ENCODE results near the gene ATF7IP.

DNA sequence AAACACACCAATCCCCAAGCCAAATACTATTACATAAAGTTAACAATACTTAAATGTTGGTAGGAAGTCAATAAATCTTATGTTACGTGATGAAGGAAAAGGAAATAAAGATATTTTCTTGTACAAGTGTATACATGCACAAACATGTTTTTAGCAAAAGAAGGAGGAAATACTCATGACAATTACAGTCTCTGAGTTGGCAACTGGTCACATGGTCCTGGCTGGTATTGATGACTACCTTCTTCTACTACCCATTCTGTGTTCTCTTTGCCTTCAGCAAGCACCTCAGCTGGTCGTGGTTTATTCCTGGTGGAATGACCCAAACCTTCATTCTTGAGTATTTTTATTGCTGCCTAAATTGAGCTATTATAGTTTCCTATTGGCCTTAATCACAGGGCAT lies 117.4 kb downstream of the ATF7IP start:
- TF ChIP-seq, protein P1, sequence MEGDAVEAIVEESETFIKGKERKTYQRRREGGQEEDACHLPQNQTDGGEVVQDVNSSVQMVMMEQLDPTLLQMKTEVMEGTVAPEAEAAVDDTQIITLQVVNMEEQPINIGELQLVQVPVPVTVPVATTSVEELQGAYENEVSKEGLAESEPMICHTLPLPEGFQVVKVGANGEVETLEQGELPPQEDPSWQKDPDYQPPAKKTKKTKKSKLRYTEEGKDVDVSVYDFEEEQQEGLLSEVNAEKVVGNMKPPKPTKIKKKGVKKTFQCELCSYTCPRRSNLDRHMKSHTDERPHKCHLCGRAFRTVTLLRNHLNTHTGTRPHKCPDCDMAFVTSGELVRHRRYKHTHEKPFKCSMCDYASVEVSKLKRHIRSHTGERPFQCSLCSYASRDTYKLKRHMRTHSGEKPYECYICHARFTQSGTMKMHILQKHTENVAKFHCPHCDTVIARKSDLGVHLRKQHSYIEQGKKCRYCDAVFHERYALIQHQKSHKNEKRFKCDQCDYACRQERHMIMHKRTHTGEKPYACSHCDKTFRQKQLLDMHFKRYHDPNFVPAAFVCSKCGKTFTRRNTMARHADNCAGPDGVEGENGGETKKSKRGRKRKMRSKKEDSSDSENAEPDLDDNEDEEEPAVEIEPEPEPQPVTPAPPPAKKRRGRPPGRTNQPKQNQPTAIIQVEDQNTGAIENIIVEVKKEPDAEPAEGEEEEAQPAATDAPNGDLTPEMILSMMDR (IDR thresholded peaks at IDR 0.05), result no peak
- TF ChIP-seq POLR2A (IDR thresholded peaks at IDR 0.05) (no peak), POLR2AphosphoS5 (IDR thresholded peaks at IDR 0.05) (no peak)

Data from upper lobe of left lung (tissue), 4 donors.